H9 (cell line): ENCODE results near the gene PLA2G2F. TPM values are rescaled to one million over a fixed set of nuclear protein-coding genes. Genes with fewer than 3 reads are reported as not detected.

Experiments
- DNase-seq: peaks from one replicate; pipeline ENCODE4 v3.0.0-alpha.2; 2017
- H2AFZ ChIP-seq: one replicate; pipeline ENCODE4 v1.6.1; 2013; ENCODE audit warnings: mild to moderate bottlenecking, low read length, control low read depth, moderate library complexity
- H2AK5ac ChIP-seq: 2 replicates; pipeline ENCODE4 v1.6.1; 2013; ENCODE audit warnings: low read length, control low read depth, mixed read lengths; ENCODE audit not compliant: insufficient read length
- H2BK120ac ChIP-seq: one replicate; pipeline ENCODE4 v1.6.1; 2013; ENCODE audit warnings: low read depth, mild to moderate bottlenecking, low read length, control low read depth, inconsistent platforms; ENCODE audit not compliant: poor library complexity, severe bottlenecking
- H2BK12ac ChIP-seq: 2 replicates; pipeline ENCODE4 v1.6.1; 2013; ENCODE audit warnings: low read length, control low read depth, mixed read lengths, low read depth; ENCODE audit not compliant: insufficient read length
- H2BK15ac ChIP-seq: 2 replicates; pipeline ENCODE4 v1.6.1; 2013; ENCODE audit warnings: low read depth, low read length, control low read depth
- H2BK20ac ChIP-seq: one replicate; pipeline ENCODE4 v1.6.1; 2013; ENCODE audit warnings: low read depth, mild to moderate bottlenecking, low read length, control low read depth, inconsistent platforms; ENCODE audit not compliant: poor library complexity, severe bottlenecking
- H2BK5ac ChIP-seq: 2 replicates; pipeline ENCODE4 v1.6.1; 2013; ENCODE audit warnings: low read length, control low read depth, mixed read lengths; ENCODE audit not compliant: insufficient read length
- H3K14ac ChIP-seq: 2 replicates; pipeline ENCODE4 v1.6.1; 2013; ENCODE audit warnings: low read length, control low read depth; ENCODE audit not compliant: insufficient read depth
- H3K18ac ChIP-seq: 2 replicates; pipeline ENCODE4 v1.6.1; 2013; ENCODE audit warnings: low read depth, mild to moderate bottlenecking, mixed read lengths, low read length, control low read depth; ENCODE audit not compliant: insufficient read length
- H3K23ac ChIP-seq: 2 replicates; pipeline ENCODE4 v1.6.1; 2013; ENCODE audit warnings: low read length, control low read depth, mixed read lengths, low read depth; ENCODE audit not compliant: insufficient read length
- H3K23me2 ChIP-seq: 2 replicates; pipeline ENCODE4 v1.6.1; 2013; ENCODE audit warnings: low read depth, mild to moderate bottlenecking, mixed read lengths, low read length, control low read depth; ENCODE audit not compliant: insufficient read length, poor library complexity, severe bottlenecking
- H3K27ac ChIP-seq: 2 replicates; pipeline ENCODE4 v1.5.1; 2013; ENCODE audit warnings: low read length, control low read depth, mixed read lengths, low read depth; ENCODE audit not compliant: insufficient read length
- H3K27me3 ChIP-seq: 2 replicates; pipeline ENCODE4 v1.6.1; 2013; ENCODE audit warnings: low read length, control low read depth, inconsistent platforms; ENCODE audit not compliant: insufficient read depth
- H3K4ac ChIP-seq: 2 replicates; pipeline ENCODE4 v1.6.1; 2013; ENCODE audit warnings: low read depth, mild to moderate bottlenecking, control low read depth, inconsistent platforms, low read length, moderate library complexity
- H3K4me1 ChIP-seq: 2 replicates; pipeline ENCODE4 v1.6.1; 2013; ENCODE audit warnings: low read length, control low read depth, inconsistent platforms; ENCODE audit not compliant: insufficient read depth
- H3K4me2 ChIP-seq: 2 replicates; pipeline ENCODE4 v1.6.1; 2013; ENCODE audit warnings: low read length, control low read depth, mixed read lengths; ENCODE audit not compliant: insufficient read length, insufficient read depth
- H3K56ac ChIP-seq: 2 replicates; pipeline ENCODE4 v1.6.1; 2013; ENCODE audit warnings: low read depth, mild to moderate bottlenecking, mixed read lengths, low read length, control low read depth; ENCODE audit not compliant: insufficient read length
- H3K79me1 ChIP-seq: 2 replicates; pipeline ENCODE4 v1.6.1; 2013; ENCODE audit warnings: low read depth, mild to moderate bottlenecking, moderate library complexity, low read length, control low read depth, inconsistent platforms; ENCODE audit not compliant: insufficient read depth, poor library complexity, severe bottlenecking
- H3K79me2 ChIP-seq: 2 replicates; pipeline ENCODE4 v1.6.1; 2013; ENCODE audit warnings: low read length, control low read depth, inconsistent platforms; ENCODE audit not compliant: insufficient read depth
- H3K9ac ChIP-seq: 2 replicates; pipeline ENCODE4 v1.6.1; 2013; ENCODE audit warnings: low read length, control low read depth, mixed read lengths; ENCODE audit not compliant: insufficient read length; ENCODE audit errors: extremely low read depth
- H3K9me3 ChIP-seq: one replicate; pipeline ENCODE4 v1.6.1; 2013; ENCODE audit warnings: low read depth, low read length, inconsistent platforms; ENCODE audit not compliant: control insufficient read depth
- H3T11ph ChIP-seq: one replicate; pipeline ENCODE4 v1.6.1; 2013; ENCODE audit warnings: mild to moderate bottlenecking, low read length, control low read depth, inconsistent platforms
- H4K20me1 ChIP-seq: one replicate; pipeline ENCODE4 v1.6.1; 2013; ENCODE audit not compliant: control insufficient read depth, insufficient read length, insufficient read depth
- H4K5ac ChIP-seq: 2 replicates; pipeline ENCODE4 v1.6.1; 2013; ENCODE audit warnings: low read depth, mild to moderate bottlenecking, mixed read lengths, low read length, control low read depth; ENCODE audit not compliant: insufficient read length
- H4K8ac ChIP-seq: replicated peaks from 2 replicates; pipeline ENCODE4 v1.6.1; 2013; ENCODE audit warnings: low read length, control low read depth, mixed read lengths, low read depth; ENCODE audit not compliant: insufficient read length
- H4K91ac ChIP-seq: 2 replicates; pipeline ENCODE4 v1.6.1; 2013; ENCODE audit warnings: low read depth, mild to moderate bottlenecking, moderate library complexity, mixed read lengths, low read length, control low read depth; ENCODE audit not compliant: insufficient read length
- H3K27ac Mint-ChIP-seq, 3 experiments: 2 replicates in 2 of 3; 3 replicates in 1 of 3; pipeline ENCODE4 v1.8.0; 2020 to 2021; ENCODE audit warnings: mixed read lengths in 3 of 3, mild to moderate bottlenecking in 1 of 3, moderate library complexity in 1 of 3
- H3K27me3 Mint-ChIP-seq: 2 replicates; pipeline ENCODE4 v1.8.0; 2021; ENCODE audit warnings: low read depth, mild to moderate bottlenecking, moderate library complexity, mixed read lengths
- H3K36me3 Mint-ChIP-seq, 3 experiments: 2 replicates in 2 of 3; 3 replicates in 1 of 3; pipeline ENCODE4 v1.8.0; 2020 to 2021; ENCODE audit warnings: low read depth in 3 of 3, mixed read lengths in 3 of 3; ENCODE audit not compliant: insufficient read depth in 1 of 3
- H3K4me1 Mint-ChIP-seq, 2 experiments: 2 replicates each; pipeline ENCODE4 v1.8.0; 2020; ENCODE audit warnings: mixed read lengths in 2 of 2
- H3K4me3 Mint-ChIP-seq, 2 experiments: 2 replicates in 1 of 2; 3 replicates in 1 of 2; pipeline ENCODE4 v1.8.0; 2020 to 2021; ENCODE audit warnings: mild to moderate bottlenecking in 2 of 2, mixed read lengths in 2 of 2, moderate library complexity in 1 of 2
- H3K9me3 Mint-ChIP-seq, 2 experiments: 2 replicates in 1 of 2; 3 replicates in 1 of 2; pipeline ENCODE4 v1.8.0; 2020; ENCODE audit warnings: mild to moderate bottlenecking in 2 of 2, mixed read lengths in 2 of 2, moderate library complexity in 1 of 2
- CTCF ChIP-seq: fragments of 200-600 bp; sonication (generic); conservative IDR thresholded peaks from 3 replicates; pipeline ENCODE4 v1.8.0; 2021; ENCODE audit warnings: antibody characterized with exemption, mild to moderate bottlenecking
- WGBS: extraction: QIAGEN DNeasy Blood & Tissue Kit; methylation state at CpG from one replicate; pipeline ENCODE4 v1.1.7; 2013; ENCODE audit warnings: missing lambda C conversion rate, low lambda C conversion rate, mixed read lengths; ENCODE audit not compliant: insufficient read length; ENCODE audit errors: extremely low coverage; 5-methylcytosine and 5-hydroxymethylcytosine counted together
- total RNA-seq: library from RNA; stranded (reverse); gene quantifications from 2 replicates; pipeline ENCODE4 v1.2.1, GENCODE V29; 2021

The PLA2G2F gene
- total RNA-seq, 1 experiment from 2014 or later = not detected

- peaks cover 0 to 2% (median 0%) of the 10 kb centered on the region in 3 experiments; a peak in 1 of 7 replicates for H3K36me3 Mint-ChIP-seq
- H3K18ac ChIP-seq = no peak overlapping the region
- H2AFZ ChIP-seq = no peak overlapping the region
- no peak overlapping the region for H3K4me3 Mint-ChIP-seq
- no peak overlapping the region for H3K4ac ChIP-seq
- H3K4me2 ChIP-seq = no peak overlapping the region
- H3T11ph ChIP-seq = no peak overlapping the region
- no peak overlapping the region for H2BK20ac ChIP-seq
- no peak overlapping the region for H3K27ac ChIP-seq
- TF ChIP-seq CTCF = no peak
- no peak overlapping the region for H4K91ac ChIP-seq
- no peaks in the 10 kb centered on the region for H3K4me1 ChIP-seq
- H3K27me3 Mint-ChIP-seq = peaks cover 12% of the 10 kb centered on the region
- no peaks in the 10 kb centered on the region for H3K9me3 ChIP-seq
- DNase-seq = no peak
- H2BK120ac ChIP-seq = no peak overlapping the region
- H3K9ac ChIP-seq = no peak overlapping the region
- H4K8ac ChIP-seq = no peak overlapping the region
- H3K14ac ChIP-seq = no peak overlapping the region; the same call in 1 of the 2 replicates
- H3K79me2 ChIP-seq = no peaks in the 10 kb centered on the region
- H3K23ac ChIP-seq = no peak overlapping the region
- H4K5ac ChIP-seq = no peak overlapping the region
- H3K23me2 ChIP-seq = no peaks in the 10 kb centered on the region
- WGBS = no CpG with 5 or more reads among the region's 10 CpGs
- no peak overlapping the region for H2BK5ac ChIP-seq
- H2BK15ac ChIP-seq = no peak overlapping the region
- no peak overlapping the region for H2AK5ac ChIP-seq
- H3K56ac ChIP-seq = no peak overlapping the region
- H3K79me1 ChIP-seq = no peaks in the 10 kb centered on the region
- H3K9me3 Mint-ChIP-seq = peaks cover 0 to 9% of the 10 kb centered on the region in 2 experiments; a peak in 2 of 5 replicates
- H3K27ac Mint-ChIP-seq = no peak overlapping the region
- peaks cover 4% of the 10 kb centered on the region in 2 experiments; a peak in 3 of 4 replicates for H3K4me1 Mint-ChIP-seq
- H2BK12ac ChIP-seq = no peak overlapping the region
- no peaks in the 10 kb centered on the region for H4K20me1 ChIP-seq
- no peaks in the 10 kb centered on the region; the same call in 1 of the 2 replicates for H3K27me3 ChIP-seq
Measured at GRCh38 chr1:20125100-20125499, 14.0 kb upstream of the PLA2G2F start.
